HepG2 (cell line): ENCODE measurements around the gene DPM2. TPM values are rescaled to one million over a fixed set of nuclear protein-coding genes. Genes with fewer than 3 reads are reported as not detected.
A peak's percentile ranks its signal among the peaks of the same experiment; 100 is the strongest.

Source experiments
- BCL3 ChIP-seq: sonication (generic); formaldehyde crosslinking; IDR thresholded peaks from 2 replicates; pipeline ENCODE4 v1.5.1; 2020; ENCODE audit warnings: mild to moderate bottlenecking, missing genetic modification reagents, moderate library complexity
- BCL6 ChIP-seq: IDR thresholded peaks from 2 replicates; pipeline ENCODE4 v1.6.1; 2016; ENCODE audit warnings: missing genetic modification reagents, missing compliant biosample characterization
- EED ChIP-seq: sonication (generic); formaldehyde crosslinking; IDR thresholded peaks from 2 replicates; pipeline ENCODE4 v1.5.0; 2020; ENCODE audit warnings: mild to moderate bottlenecking, missing genetic modification reagents
- ELF1 ChIP-seq: sonication (generic); formaldehyde crosslinking; IDR thresholded peaks from 2 replicates; pipeline ENCODE4 v1.4.0; 2020; ENCODE audit warnings: missing genetic modification reagents
- FOXO4 ChIP-seq: sonication (generic); formaldehyde crosslinking; conservative IDR thresholded peaks from 2 replicates; pipeline ENCODE4 v1.8.1; 2023; ENCODE audit warnings: missing genetic modification reagents
- LRRFIP1 ChIP-seq: sonication (generic); formaldehyde crosslinking; conservative IDR thresholded peaks from 2 replicates; pipeline ENCODE4 v1.4.0; 2020; ENCODE audit warnings: missing genetic modification reagents
- MEF2D ChIP-seq: sonication (generic); formaldehyde crosslinking; IDR thresholded peaks from 2 replicates; pipeline ENCODE4 v1.5.1; 2020; ENCODE audit warnings: mild to moderate bottlenecking, missing genetic modification reagents
- MEIS1 ChIP-seq: sonication (generic); formaldehyde crosslinking; IDR thresholded peaks from 2 replicates; pipeline ENCODE4 v1.9.0; 2021; ENCODE audit warnings: mild to moderate bottlenecking, missing genetic modification reagents, moderate library complexity, borderline replicate concordance
- NFYB ChIP-seq: sonication (generic); formaldehyde crosslinking; IDR thresholded peaks from 2 replicates; pipeline ENCODE4 v1.4.0; 2020; ENCODE audit warnings: missing genetic modification reagents
- NR3C1 ChIP-seq: sonication (generic); formaldehyde crosslinking; IDR thresholded peaks from 2 replicates; pipeline ENCODE4 v1.4.0; 2020; ENCODE audit warnings: missing genetic modification reagents
- PLSCR1 ChIP-seq: sonication (generic); formaldehyde crosslinking; IDR thresholded peaks from 2 replicates; pipeline ENCODE4 v1.5.0; 2020; ENCODE audit warnings: missing genetic modification reagents, mild to moderate bottlenecking, borderline replicate concordance
- RBM22 ChIP-seq: fragments of 200-400 bp; formaldehyde crosslinking; optimal IDR thresholded peaks from 2 replicates; pipeline ENCODE3; 2017; ENCODE audit warnings: mild to moderate bottlenecking, low read length, moderate library complexity
- SMAD1 ChIP-seq: sonication (generic); formaldehyde crosslinking; IDR thresholded peaks from 2 replicates; pipeline ENCODE4 v1.4.0; 2020; ENCODE audit warnings: missing genetic modification reagents, low read depth, mild to moderate bottlenecking, borderline replicate concordance
- TBP ChIP-seq: sonication (generic); formaldehyde crosslinking; IDR thresholded peaks from 2 replicates; pipeline ENCODE4 v1.5.0; 2020; ENCODE audit warnings: missing genetic modification reagents
- THAP11 ChIP-seq: IDR thresholded peaks from 2 replicates; pipeline ENCODE4 v1.6.1; 2016; ENCODE audit warnings: missing biosample characterization, missing genetic modification reagents
- THAP8 ChIP-seq: sonication (generic); formaldehyde crosslinking; IDR thresholded peaks from 2 replicates; pipeline ENCODE4 v1.5.1; 2020; ENCODE audit warnings: missing genetic modification reagents, mild to moderate bottlenecking, borderline replicate concordance
- ZBTB3 ChIP-seq: sonication (generic); formaldehyde crosslinking; IDR thresholded peaks from 2 replicates; pipeline ENCODE4 v1.4.0; 2020; ENCODE audit warnings: low read depth, mild to moderate bottlenecking, moderate library complexity, missing genetic modification reagents, borderline replicate concordance
- ZBTB38 ChIP-seq: sonication (generic); formaldehyde crosslinking; IDR thresholded peaks from 2 replicates; pipeline ENCODE4 v1.5.1; 2020; ENCODE audit warnings: mild to moderate bottlenecking, missing genetic modification reagents
- ZBTB42 ChIP-seq: sonication (generic); formaldehyde crosslinking; IDR thresholded peaks from 2 replicates; pipeline ENCODE4 v1.5.0; 2020; ENCODE audit warnings: mild to moderate bottlenecking, missing genetic modification reagents
- ZNF160 ChIP-seq: sonication (generic); formaldehyde crosslinking; IDR thresholded peaks from 2 replicates; pipeline ENCODE4 v1.8.0; 2022; ENCODE audit warnings: mild to moderate bottlenecking, inconsistent platforms, missing genetic modification reagents
- ZNF256 ChIP-seq: sonication (generic); formaldehyde crosslinking; conservative IDR thresholded peaks from 2 replicates; pipeline ENCODE4 v1.4.0; 2020; ENCODE audit warnings: missing genetic modification reagents
- ZNF564 ChIP-seq: sonication (generic); formaldehyde crosslinking; IDR thresholded peaks from 2 replicates; pipeline ENCODE4 v1.8.1; 2023; ENCODE audit warnings: mild to moderate bottlenecking, missing genetic modification reagents
- ZNF629 ChIP-seq: sonication (generic); formaldehyde crosslinking; conservative IDR thresholded peaks from 2 replicates; pipeline ENCODE4 v1.5.0; 2020; ENCODE audit warnings: missing genetic modification reagents
- ZNF780A ChIP-seq: sonication (generic); formaldehyde crosslinking; IDR thresholded peaks from 2 replicates; pipeline ENCODE4 v1.8.0; 2022; ENCODE audit warnings: mild to moderate bottlenecking, missing genetic modification reagents, moderate library complexity
- ZSCAN20 ChIP-seq: sonication (generic); formaldehyde crosslinking; IDR thresholded peaks from 2 replicates; pipeline ENCODE4 v1.4.0; 2020; ENCODE audit warnings: missing genetic modification reagents, mild to moderate bottlenecking, borderline replicate concordance
- polyA plus RNA-seq, 8 experiments: library from polyadenylated mRNA; depleted of rRNA in 3 of 8; stranded (reverse) in 7 of 8; unstranded in 1 of 8; fragments of >200 nt; fragmentation: Illumina TruSeq in 4 of 8; extraction: Trizol in 4 of 8; gene quantifications; 2 replicates each; pipeline versions ENCODE4 v1.2.1 to v1.2.3, GENCODE V29; 2011 to 2016; ENCODE audit warnings: low read depth in 4 of 8, missing spikeins in 1 of 8, mixed read lengths in 1 of 8; ENCODE audit not compliant: insufficient read depth in 1 of 8
- total RNA-seq, 5 experiments: library from RNA; depleted of rRNA; stranded (reverse); fragments of >200 nt; fragmentation: Illumina TruSeq; extraction: Trizol; gene quantifications; 2 replicates each; pipeline ENCODE4 v1.2.3, GENCODE V29; 2016; ENCODE audit warnings: low read depth in 1 of 5

Gene DPM2
- total and polyA plus RNA-seq, 2 of the 13 experiments (the other 11 are each of a cell fraction or from before 2014, with no cell fraction given) = 24.8 to 35.3 TPM

GRCh38 chr9:127897193-127897692 lies 40.4 kb downstream of the DPM2 start (continued):
- TF ChIP-seq LRRFIP1 (CRISPR knock-in tag) (no peak), MEIS1 (no peak), BCL3 (no peak), TBP (CRISPR knock-in tag) (no peak), ZBTB42 (CRISPR knock-in tag) (no peak), NFYB (CRISPR knock-in tag) (peak; percentile 57), ZNF160 (no peak), ELF1 (CRISPR knock-in tag) (peak; percentile 69), ZBTB3 (CRISPR knock-in tag) (no peak), ZSCAN20 (CRISPR knock-in tag) (no peak), BCL6 (CRISPR knock-in tag) (peak; percentile 83), ZNF780A (CRISPR knock-in tag) (no peak), MEF2D (CRISPR knock-in tag) (no peak), SMAD1 (CRISPR knock-in tag) (no peak), NR3C1 (no peak), RBM22 (no peak), ZNF564 (CRISPR knock-in tag) (no peak), ZBTB38 (CRISPR knock-in tag) (no peak), THAP11 (peak; percentile 64), EED (no peak), PLSCR1 (CRISPR knock-in tag) (no peak), ZNF629 (CRISPR knock-in tag) (no peak), ZNF256 (CRISPR knock-in tag) (no peak), FOXO4 (CRISPR knock-in tag) (no peak), THAP8 (CRISPR knock-in tag) (no peak)
